ENCODE results near the gene STAG1.
"Not testable (repeated sequence)": the region's sequence is repeated elsewhere in the genome, so short reads cannot be mapped to it uniquely, and the experiment has no call there.

STAG1 gene

GRCh38 chr3:136632625-136633081 lies 119.5 kb downstream of the STAG1 start:
- Mint-ChIP-seq H3K36me3 (ENCODE audit: low read depth) (peaks cover 45% of the 10 kb centered on the region), H3K4me3 (no peak overlapping the region), H3K4me1 (peaks cover 34% of the 10 kb centered on the region), H3K9me3 (peaks cover 17% of the 10 kb centered on the region), H3K27ac (no peak overlapping the region), H3K27me3 (no peaks in the 10 kb centered on the region)
- DNase-seq (no peak), ATAC-seq (no peak)

DNA sequence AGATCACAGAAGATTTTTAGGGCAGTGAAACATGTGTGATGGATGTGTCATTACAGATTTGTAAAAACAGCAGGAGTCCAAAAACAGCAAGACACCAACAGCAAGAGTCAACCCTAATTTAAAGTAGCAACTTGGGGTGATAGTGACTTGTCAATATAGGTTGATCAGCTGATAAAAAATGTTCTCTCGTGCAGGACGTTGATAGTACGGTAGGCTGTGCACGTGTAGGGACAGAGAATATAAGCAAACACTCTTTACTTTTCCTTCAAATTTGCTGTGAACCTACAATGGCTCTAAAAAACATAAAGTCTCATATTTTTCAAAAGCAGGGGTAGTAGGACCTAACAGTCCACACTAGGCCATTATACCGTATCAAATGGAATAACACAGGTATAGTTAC lies 120.8 kb downstream of the STAG1 start:
- Mint-ChIP-seq H3K27ac (peak overlapping the region; percentile 33), H3K27me3 (no peaks in the 10 kb centered on the region), H3K4me3 (no peak overlapping the region), H3K36me3 (ENCODE audit: low read depth) (peaks cover 55% of the 10 kb centered on the region), H3K9me3 (peaks cover 17% of the 10 kb centered on the region), H3K4me1 (peaks cover 36% of the 10 kb centered on the region)
- ATAC-seq, result no peak
- DNase-seq, result no peak

GRCh38 chr3:136630915-136631314 lies 121.3 kb downstream of the STAG1 start:
- no peak overlapping the region for H3K4me3 Mint-ChIP-seq
- H3K4me1 Mint-ChIP-seq, result peaks cover 36% of the 10 kb centered on the region
- no peak for DNase-seq
- peaks cover 56% of the 10 kb centered on the region for H3K36me3 Mint-ChIP-seq (ENCODE audit: low read depth)
- peaks cover 17% of the 10 kb centered on the region for H3K9me3 Mint-ChIP-seq
- H3K27ac Mint-ChIP-seq, result no peak overlapping the region
- no peaks in the 10 kb centered on the region for H3K27me3 Mint-ChIP-seq
- no peak for ATAC-seq

GRCh38 chr3:136626493-136626892 lies 125.7 kb downstream of the STAG1 start:
- Mint-ChIP-seq H3K27me3 (no peaks in the 10 kb centered on the region), H3K9me3 (peaks cover 13% of the 10 kb centered on the region), H3K36me3 (ENCODE audit: low read depth) (peaks cover 48% of the 10 kb centered on the region), H3K4me1 (peaks cover 19% of the 10 kb centered on the region), H3K4me3 (no peak overlapping the region), H3K27ac (no peak overlapping the region)
- DNase-seq, result no peak
- ATAC-seq, result no peak

GRCh38 chr3:136624894-136625815 lies 127.0 kb downstream of the STAG1 start:
- no peaks in the 10 kb centered on the region for H3K27me3 Mint-ChIP-seq
- H3K9me3 Mint-ChIP-seq, result peaks cover 13% of the 10 kb centered on the region
- H3K27ac Mint-ChIP-seq, result no peak overlapping the region
- no peak for DNase-seq
- H3K36me3 Mint-ChIP-seq (ENCODE audit: low read depth), result peaks cover 43% of the 10 kb centered on the region
- no peak for ATAC-seq
- H3K4me1 Mint-ChIP-seq, result peaks cover 16% of the 10 kb centered on the region
- no peak overlapping the region for H3K4me3 Mint-ChIP-seq

- no peak for DNase-seq
- H3K4me3 Mint-ChIP-seq, result no peak overlapping the region
- H3K27me3 Mint-ChIP-seq, result no peaks in the 10 kb centered on the region
- peaks cover 13% of the 10 kb centered on the region for H3K9me3 Mint-ChIP-seq
- peaks cover 37% of the 10 kb centered on the region for H3K36me3 Mint-ChIP-seq (ENCODE audit: low read depth)
- peaks cover 16% of the 10 kb centered on the region for H3K4me1 Mint-ChIP-seq
- no peak overlapping the region for H3K27ac Mint-ChIP-seq
- ATAC-seq, result no peak
Observed at GRCh38 chr3:136624371-136624770, 127.8 kb downstream of the STAG1 start.

DNA sequence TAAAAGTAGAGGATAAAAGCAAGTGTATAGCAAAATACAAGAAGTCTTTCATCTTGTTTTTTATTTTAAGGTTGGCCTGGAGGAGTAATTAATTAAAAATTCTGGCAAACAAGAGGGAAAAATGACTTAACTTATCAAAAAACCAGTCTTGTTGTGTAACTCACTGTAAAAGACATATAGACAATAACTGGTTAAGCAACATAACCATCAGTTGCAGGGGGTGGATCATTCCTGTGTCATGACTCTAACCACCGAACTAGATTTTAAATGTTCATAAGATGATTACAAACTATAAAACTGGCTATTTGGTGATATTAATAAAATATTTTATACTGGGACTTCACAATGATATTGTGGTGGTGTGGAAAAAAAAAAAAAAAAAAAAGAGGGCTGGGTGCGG lies 130.6 kb downstream of the STAG1 start:
- Mint-ChIP-seq H3K27ac (no peak overlapping the region), H3K36me3 (ENCODE audit: low read depth) (peaks cover 26% of the 10 kb centered on the region), H3K4me1 (peaks cover 13% of the 10 kb centered on the region), H3K27me3 (no peaks in the 10 kb centered on the region), H3K9me3 (no peaks in the 10 kb centered on the region), H3K4me3 (no peak overlapping the region)
- DNase-seq (no peak), ATAC-seq (no peak)

DNA sequence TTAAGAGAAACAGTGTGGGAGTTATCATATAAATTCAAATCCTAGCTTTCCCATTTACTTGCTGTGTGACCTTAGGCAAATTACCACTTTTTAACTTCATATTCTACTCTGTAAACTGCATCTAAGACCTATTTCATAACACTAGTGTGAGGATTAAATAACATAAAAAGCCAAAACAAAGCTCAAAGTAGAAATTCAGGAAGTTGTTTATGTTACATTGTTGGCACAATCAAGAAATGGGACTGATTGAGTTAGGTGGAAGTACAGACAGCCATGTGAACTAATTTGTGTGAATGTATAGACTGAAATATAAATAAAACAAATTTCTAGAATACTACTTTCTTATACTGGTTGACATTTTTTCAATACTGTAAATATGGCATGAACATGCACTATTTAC lies 131.7 kb downstream of the STAG1 start:
- Mint-ChIP-seq H3K9me3 (no peaks in the 10 kb centered on the region), H3K27me3 (no peaks in the 10 kb centered on the region), H3K27ac (no peak overlapping the region), H3K36me3 (ENCODE audit: low read depth) (peaks cover 24% of the 10 kb centered on the region), H3K4me3 (no peak overlapping the region), H3K4me1 (peaks cover 10% of the 10 kb centered on the region)
- no peak for DNase-seq
- ATAC-seq, result no peak

GRCh38 chr3:136617969-136618525 lies 134.1 kb downstream of the STAG1 start:
- not testable (repeated sequence) for H3K4me1 Mint-ChIP-seq, DNase-seq, H3K4me3 Mint-ChIP-seq, H3K27ac Mint-ChIP-seq, ATAC-seq, H3K9me3 Mint-ChIP-seq, H3K27me3 Mint-ChIP-seq
- peaks cover 24% of the 10 kb centered on the region for H3K36me3 Mint-ChIP-seq (ENCODE audit: low read depth)

GRCh38 chr3:136617198-136617597 lies 135.0 kb downstream of the STAG1 start:
- Mint-ChIP-seq H3K9me3 (no peaks in the 10 kb centered on the region), H3K27me3 (no peaks in the 10 kb centered on the region), H3K4me3 (no peak overlapping the region), H3K36me3 (ENCODE audit: low read depth) (peaks cover 22% of the 10 kb centered on the region), H3K27ac (no peak overlapping the region), H3K4me1 (peaks cover 1% of the 10 kb centered on the region)
- ATAC-seq, result no peak
- no peak for DNase-seq

- no peaks in the 10 kb centered on the region for H3K4me1 Mint-ChIP-seq
- no peak overlapping the region for H3K27ac Mint-ChIP-seq
- no peak overlapping the region for H3K4me3 Mint-ChIP-seq
- no peaks in the 10 kb centered on the region for H3K9me3 Mint-ChIP-seq
- no peak for DNase-seq
- ATAC-seq, result no peak
- H3K27me3 Mint-ChIP-seq, result no peaks in the 10 kb centered on the region
- H3K36me3 Mint-ChIP-seq (ENCODE audit: low read depth), result peaks cover 5% of the 10 kb centered on the region
Observed at GRCh38 chr3:136612512-136612911, 139.7 kb downstream of the STAG1 start.

DNA sequence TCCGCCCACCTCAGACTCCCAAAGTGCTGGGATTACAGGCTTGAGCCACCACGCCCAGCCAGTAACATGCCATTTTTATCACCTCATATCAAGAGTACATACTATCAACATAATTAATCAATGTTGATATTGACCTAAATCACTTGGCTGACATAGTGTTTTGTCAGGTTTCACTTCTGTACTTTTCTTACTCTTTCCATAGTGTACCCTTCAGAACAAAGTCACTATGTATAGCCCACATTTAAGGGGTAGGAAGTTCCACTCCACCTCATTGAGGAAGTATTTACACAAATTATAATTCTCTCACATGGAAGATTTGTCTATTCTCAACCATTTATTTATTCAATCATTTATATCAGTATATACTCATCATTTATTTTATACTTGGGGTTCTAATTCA lies 145.2 kb downstream of the STAG1 start:
- Mint-ChIP-seq H3K36me3 (ENCODE audit: low read depth) (peaks cover 12% of the 10 kb centered on the region), H3K9me3 (no peaks in the 10 kb centered on the region), H3K4me1 (peaks cover 2% of the 10 kb centered on the region), H3K27ac (no peak overlapping the region), H3K4me3 (no peak overlapping the region), H3K27me3 (no peaks in the 10 kb centered on the region)
- DNase-seq (no peak), ATAC-seq (no peak)

DNA sequence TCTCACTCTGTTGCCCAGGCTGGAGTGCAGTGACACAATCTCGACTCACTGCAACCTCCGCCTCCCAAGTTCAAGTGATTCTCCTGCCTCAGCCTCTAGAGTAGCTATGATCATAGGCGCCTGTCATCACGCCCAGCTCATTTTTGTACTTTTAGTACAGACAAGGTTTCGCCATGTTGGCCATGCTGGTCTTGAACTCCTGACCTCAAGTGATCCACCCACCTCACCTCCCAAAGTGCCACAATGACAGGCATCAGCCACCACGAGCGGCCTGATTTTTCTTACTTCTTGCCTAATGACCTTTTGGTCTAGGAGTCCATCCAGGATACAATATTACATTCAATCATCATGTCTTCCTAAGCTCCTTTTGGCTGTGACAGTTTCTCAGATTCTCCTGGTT lies 146.0 kb downstream of the STAG1 start:
- H3K36me3 Mint-ChIP-seq (ENCODE audit: low read depth), result peaks cover 14% of the 10 kb centered on the region
- H3K4me3 Mint-ChIP-seq, ATAC-seq: not testable (repeated sequence)

DNA sequence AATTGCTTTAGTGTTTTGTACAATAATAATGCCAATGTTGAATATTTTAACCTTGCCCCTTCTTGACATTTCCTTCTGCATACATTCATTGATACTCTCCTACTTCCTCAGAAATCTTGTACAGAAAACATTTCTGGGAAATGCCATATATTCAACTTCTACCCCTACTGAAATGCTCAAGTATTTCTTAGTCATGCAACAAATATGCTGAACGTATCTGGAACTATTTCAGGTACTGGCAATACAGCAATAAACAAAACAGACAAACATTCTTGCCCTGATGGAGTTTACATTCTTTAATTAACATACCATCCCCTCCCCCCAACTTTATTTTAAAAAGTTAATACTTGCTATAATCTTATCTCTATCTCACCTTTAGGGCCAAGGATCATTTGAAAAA lies 147.2 kb downstream of the STAG1 start:
- DNase-seq, result no peak
- H3K27ac Mint-ChIP-seq, result no peak overlapping the region
- no peaks in the 10 kb centered on the region for H3K9me3 Mint-ChIP-seq
- H3K27me3 Mint-ChIP-seq, result no peaks in the 10 kb centered on the region
- no peak for ATAC-seq
- peaks cover 14% of the 10 kb centered on the region for H3K36me3 Mint-ChIP-seq (ENCODE audit: low read depth)
- H3K4me1 Mint-ChIP-seq, result peaks cover 2% of the 10 kb centered on the region
- no peak overlapping the region for H3K4me3 Mint-ChIP-seq

More for the DNA sequence above, 146.0 kb downstream of the STAG1 start:
- not testable (repeated sequence) for H3K4me1 Mint-ChIP-seq, H3K27me3 Mint-ChIP-seq, H3K27ac Mint-ChIP-seq, DNase-seq, H3K9me3 Mint-ChIP-seq

DNA sequence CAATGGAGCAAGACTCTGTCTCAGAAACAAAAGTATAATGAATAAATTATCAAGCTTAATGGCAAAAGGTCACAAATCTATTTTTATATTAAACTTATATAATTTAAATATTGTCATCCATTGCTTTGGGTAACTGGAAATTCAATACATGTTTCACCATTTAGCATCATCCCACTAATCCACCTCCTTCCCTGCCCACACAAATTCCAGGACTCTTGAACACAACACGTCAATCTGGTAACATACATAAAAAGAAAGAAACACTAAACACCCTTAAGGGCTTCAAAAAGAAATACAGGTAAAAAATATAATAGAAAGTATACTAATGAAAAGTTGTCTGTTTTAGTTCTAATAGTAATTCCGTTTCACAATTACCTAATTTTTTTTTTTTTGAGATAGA lies 149.4 kb downstream of the STAG1 start:
- H3K9me3 Mint-ChIP-seq, result no peaks in the 10 kb centered on the region
- no peak overlapping the region for H3K27ac Mint-ChIP-seq
- DNase-seq (no peak), ATAC-seq (no peak)
- H3K36me3 Mint-ChIP-seq (ENCODE audit: low read depth), result peaks cover 18% of the 10 kb centered on the region
- H3K4me1 Mint-ChIP-seq, result peaks cover 2% of the 10 kb centered on the region
- no peak overlapping the region for H3K4me3 Mint-ChIP-seq
- H3K27me3 Mint-ChIP-seq, result no peaks in the 10 kb centered on the region

Measured in activated naive CD8-positive, alpha-beta T cell treated with anti-CD3 and anti-CD28 coated beads, Interleukin-2, amount 50 U/mL, for 24 hours (primary cell).